Endothelial cell of umbilical vein (primary cell): Measurements from ENCODE around the gene CHN1.

ENCODE experiments used
- CTCF ChIP-seq, 2 donors: IDR thresholded peaks; 1 replicate in 1 of 2; 2 replicates in 1 of 2; pipeline ENCODE4 v1.5.1; 2011; ENCODE audit warnings: low read length in 2 of 2, mild to moderate bottlenecking in 2 of 2, moderate library complexity in 2 of 2, control low read depth in 1 of 2, inconsistent platforms in 1 of 2, low read depth in 1 of 2; ENCODE audit not compliant: insufficient read depth in 1 of 2; ENCODE audit errors: extremely low read depth in 1 of 2
- EZH2 ChIP-seq: IDR thresholded peaks from 2 replicates; pipeline ENCODE4 v1.6.1; 2012; ENCODE audit warnings: borderline replicate concordance, low read depth, mild to moderate bottlenecking, moderate library complexity, low read length, inconsistent platforms; ENCODE audit not compliant: severe bottlenecking
- GATA2 ChIP-seq: IDR thresholded peaks from 2 replicates; pipeline ENCODE4 v1.7.0; 2011; ENCODE audit warnings: low read depth, mild to moderate bottlenecking, moderate library complexity, mixed read lengths, low read length; ENCODE audit not compliant: insufficient read length, insufficient read depth
- JUN ChIP-seq: IDR thresholded peaks from 2 replicates; pipeline ENCODE4 v1.6.1; 2011; ENCODE audit warnings: borderline replicate concordance, low read depth; ENCODE audit not compliant: insufficient read length, insufficient read depth
- MAX ChIP-seq: IDR thresholded peaks from 2 replicates; pipeline ENCODE4 v1.6.1; 2011; ENCODE audit not compliant: insufficient read depth, insufficient read length
- MYC ChIP-seq: IDR thresholded peaks from one replicate; pipeline ENCODE4 v1.6.1; 2011; ENCODE audit warnings: mild to moderate bottlenecking, low read depth, low read length
- POLR2A ChIP-seq: IDR thresholded peaks from 2 replicates; pipeline ENCODE4 v1.6.1; 2012; ENCODE audit warnings: low read depth, mild to moderate bottlenecking, control low read depth, low read length
- POLR2AphosphoS5 ChIP-seq: IDR thresholded peaks from 2 replicates; pipeline ENCODE4 v1.6.1; 2012; ENCODE audit warnings: low read depth, mild to moderate bottlenecking, control low read depth, low read length, moderate library complexity; ENCODE audit not compliant: insufficient read depth

GRCh38 chr2:174797781-174798276 lies 207.4 kb downstream of the CHN1 start:
- TF ChIP-seq CTCF (IDR thresholded peaks at IDR 0.05; ENCODE audit: extremely low read depth in 1 of 2, insufficient read depth in 1 of 2, low read depth in 1 of 2, low read length in 2 of 2) (no peak), EZH2 (no peak), MYC (no peak), POLR2A (no peak), MAX (no peak), POLR2AphosphoS5 (no peak), GATA2 (no peak), JUN (no peak)
